HCT116 (cell line): ENCODE measurements around the gene GDPD5. TPM values are rescaled to one million over a fixed set of nuclear protein-coding genes. Genes with fewer than 3 reads are reported as not detected.
"Not testable (repeated sequence)": the region's sequence is repeated elsewhere in the genome, so short reads cannot be mapped to it uniquely, and the experiment has no call there.

Experiments used
- ATAC-seq: fragments of 200-7000 bp; cut with Tn5 transposase; 2 replicates; pipeline ENCODE4 v1.9.1; 2020; ENCODE audit warnings: mild to moderate bottlenecking, moderate library complexity
- BruUV-seq: library from RNA; stranded (reverse); fragments of 400-500 nt; replicated peaks from 2 replicates; lab custom pipeline; 2021; lab: Mats Ljungman, UMichigan
- CTCF ChIA-PET: fragments of 300-600 bp; sonication (Branson Sonifier 250); formaldehyde crosslinking; loops from one replicate; lab custom pipeline; 2021; ENCODE audit warnings: antibody characterized with exemption; lab: Charles Lee
- POLR2A ChIA-PET: fragments of 300-600, 350-600 bp; sonication (Branson Sonifier 250); formaldehyde crosslinking; loops from one replicate; lab custom pipeline; 2021; ENCODE audit warnings: antibody characterized with exemption; lab: Charles Lee
- RAD21 ChIA-PET, 2 experiments: fragments of 300-600 bp; sonication (Branson Sonifier 250); formaldehyde crosslinking; loops; one replicate each; lab custom pipeline; 2023; ENCODE audit warnings: low total read pairs in 2 of 2; ENCODE audit not compliant: uncharacterized antibody in 2 of 2, unreplicated experiment in 2 of 2, low non-redundant PET in 1 of 2; lab: Charles Lee
- DNase-seq: peaks from one replicate; pipeline ENCODE4 v3.0.0-alpha.2; 2010; ENCODE audit warnings: low read depth, low spot score
- H2AFZ ChIP-seq: fragments of 200-600 bp; shearing (Covaris generic), sonication (generic); 2 replicates; pipeline ENCODE4 v1.6.1; 2017; ENCODE audit warnings: low read depth, mixed run types, mixed read lengths, antibody characterized with exemption, low read length; ENCODE audit not compliant: poor library complexity, severe bottlenecking
- H3K27ac ChIP-seq: 2 replicates; pipeline ENCODE4 v1.5.1; 2012; ENCODE audit warnings: low read depth, low read length
- H3K27me3 ChIP-seq: fragments of 200-600 bp; sonication (generic); 2 replicates; pipeline ENCODE4 v1.6.1; 2016; ENCODE audit warnings: mixed run types, low read length, mixed read lengths; ENCODE audit not compliant: insufficient read depth
- H3K36me3 ChIP-seq, 2 experiments: fragments of 200-500 bp in 1 of 2; fragments of 200-600 bp in 1 of 2; sonication (Bioruptor generic) in 1 of 2; sonication (generic) in 1 of 2; 2 replicates each; pipeline versions ENCODE4 v1.5.1 to v1.6.1; 2014 to 2016; ENCODE audit warnings: low read length in 2 of 2, inconsistent platforms in 1 of 2, mixed read lengths in 1 of 2, mixed run types in 1 of 2; ENCODE audit not compliant: insufficient read depth in 2 of 2, control insufficient read depth in 1 of 2
- H3K4me1 ChIP-seq, 2 experiments: fragments of 200-600 bp in 1 of 2; sonication (generic) in 1 of 2; 2 replicates each; pipeline versions ENCODE4 v1.5.1 to v1.6.1; 2012 to 2017; ENCODE audit warnings: low read length in 2 of 2, inconsistent platforms in 1 of 2, mild to moderate bottlenecking in 1 of 2, mixed read lengths in 1 of 2, mixed run types in 1 of 2, moderate library complexity in 1 of 2; ENCODE audit not compliant: insufficient read depth in 2 of 2, control insufficient read depth in 1 of 2
- H3K4me2 ChIP-seq: fragments of 200-600 bp; sonication (generic); 2 replicates; pipeline ENCODE4 v1.6.1; 2017; ENCODE audit warnings: mixed run types, low read length, mixed read lengths
- H3K4me3 ChIP-seq, 2 experiments: fragments of 200-600 bp in 1 of 2; sonication (generic) in 1 of 2; replicated peaks in 1 of 2; 2 replicates each; pipeline ENCODE4 v1.5.1; 2011 to 2016; ENCODE audit warnings: low read length in 2 of 2, control low read depth in 1 of 2, low read depth in 1 of 2, mild to moderate bottlenecking in 1 of 2, mixed read lengths in 1 of 2, mixed run types in 1 of 2
- H3K79me2 ChIP-seq: fragments of 200-600 bp; sonication (generic); 2 replicates; pipeline ENCODE4 v1.6.1; 2017; ENCODE audit warnings: mild to moderate bottlenecking, mixed run types, low read length, moderate library complexity, mixed read lengths; ENCODE audit not compliant: insufficient read depth
- H3K9ac ChIP-seq: fragments of 200-600 bp; sonication (generic); 2 replicates; pipeline ENCODE4 v1.6.1; 2016; ENCODE audit warnings: low read length, mixed read lengths
- H3K9me2 ChIP-seq: fragments of 200-600 bp; sonication (generic), shearing (Covaris generic); 2 replicates; pipeline ENCODE4 v1.6.1; 2017; ENCODE audit warnings: mixed run types, mild to moderate bottlenecking, moderate library complexity; ENCODE audit not compliant: insufficient read depth
- H3K9me3 ChIP-seq, 2 experiments: fragments of 200-500 bp in 1 of 2; fragments of 200-600 bp in 1 of 2; sonication (Bioruptor generic) in 1 of 2; sonication (generic) in 1 of 2; 2 replicates each; pipeline ENCODE4 v1.6.1; 2014 to 2017; ENCODE audit warnings: low read length in 2 of 2, mixed read lengths in 2 of 2, inconsistent platforms in 1 of 2, low read depth in 1 of 2, mild to moderate bottlenecking in 1 of 2, mixed run types in 1 of 2, moderate library complexity in 1 of 2; ENCODE audit not compliant: control insufficient read depth in 1 of 2, insufficient read depth in 1 of 2
- H4K20me1 ChIP-seq: fragments of 200-600 bp; sonication (generic), shearing (Covaris generic); 2 replicates; pipeline ENCODE4 v1.6.1; 2017; ENCODE audit warnings: mixed run types, mild to moderate bottlenecking, moderate library complexity; ENCODE audit not compliant: insufficient read depth
- CBX3 ChIP-seq: IDR thresholded peaks from 2 replicates; pipeline ENCODE4 v1.6.1; 2012; ENCODE audit warnings: low read depth
- EGR1 ChIP-seq: IDR thresholded peaks from 2 replicates; pipeline ENCODE4 v1.6.1; 2012; ENCODE audit warnings: low read depth
- ELF1 ChIP-seq: IDR thresholded peaks from 2 replicates; pipeline ENCODE4 v1.6.1; 2012; ENCODE audit warnings: low read depth, borderline replicate concordance
- JUND ChIP-seq: IDR thresholded peaks from 2 replicates; pipeline ENCODE4 v1.6.1; 2012
- POLR2AphosphoS5 ChIP-seq: IDR thresholded peaks from 2 replicates; pipeline ENCODE4 v1.6.1; 2011; ENCODE audit warnings: mild to moderate bottlenecking, low read depth, low read length, moderate library complexity
- SP1 ChIP-seq: IDR thresholded peaks from 2 replicates; pipeline ENCODE4 v1.6.1; 2012; ENCODE audit warnings: low read depth
- TCF7L2 ChIP-seq: IDR thresholded peaks from 2 replicates; pipeline ENCODE4 v1.7.0; 2011; ENCODE audit warnings: borderline replicate concordance, inconsistent platforms; ENCODE audit not compliant: insufficient read depth, insufficient read length; ENCODE audit errors: extremely low read depth
- ZFX ChIP-seq: fragments of 450-650 bp; IDR thresholded peaks from 2 replicates; pipeline ENCODE4 v1.6.1; 2017
- ZNF274 ChIP-seq: fragments of 200-500 bp; sonication (Bioruptor generic); IDR thresholded peaks from 2 replicates; pipeline ENCODE4 v1.6.1; 2014; ENCODE audit warnings: mild to moderate bottlenecking, low read depth, low read length, inconsistent platforms
- intact Hi-C: fragments of 100-400 bp; cut with micrococcal nuclease; formaldehyde crosslinking; loops from 2 replicates; pipeline ENCODE4 v1.10.0; 2022
- total RNA-seq: library from RNA; stranded (reverse); gene quantifications from one replicate; pipeline ENCODE4 v1.2.1, GENCODE V29; 2021; ENCODE audit not compliant: unreplicated experiment
- TF ChIP-seq, protein P1 (sequence below): IDR thresholded peaks from 2 replicates; pipeline ENCODE4 v1.6.1; 2012; ENCODE audit warnings: low read depth
- TF ChIP-seq, protein P2 (sequence below): IDR thresholded peaks from 2 replicates; pipeline ENCODE4 v1.6.1; 2012
- TF ChIP-seq, protein P3 (sequence below): IDR thresholded peaks from 2 replicates; pipeline ENCODE4 v1.6.1; 2012

GDPD5 gene
- total RNA-seq, 1 experiment from 2014 or later, result 27.5 TPM

DNA sequence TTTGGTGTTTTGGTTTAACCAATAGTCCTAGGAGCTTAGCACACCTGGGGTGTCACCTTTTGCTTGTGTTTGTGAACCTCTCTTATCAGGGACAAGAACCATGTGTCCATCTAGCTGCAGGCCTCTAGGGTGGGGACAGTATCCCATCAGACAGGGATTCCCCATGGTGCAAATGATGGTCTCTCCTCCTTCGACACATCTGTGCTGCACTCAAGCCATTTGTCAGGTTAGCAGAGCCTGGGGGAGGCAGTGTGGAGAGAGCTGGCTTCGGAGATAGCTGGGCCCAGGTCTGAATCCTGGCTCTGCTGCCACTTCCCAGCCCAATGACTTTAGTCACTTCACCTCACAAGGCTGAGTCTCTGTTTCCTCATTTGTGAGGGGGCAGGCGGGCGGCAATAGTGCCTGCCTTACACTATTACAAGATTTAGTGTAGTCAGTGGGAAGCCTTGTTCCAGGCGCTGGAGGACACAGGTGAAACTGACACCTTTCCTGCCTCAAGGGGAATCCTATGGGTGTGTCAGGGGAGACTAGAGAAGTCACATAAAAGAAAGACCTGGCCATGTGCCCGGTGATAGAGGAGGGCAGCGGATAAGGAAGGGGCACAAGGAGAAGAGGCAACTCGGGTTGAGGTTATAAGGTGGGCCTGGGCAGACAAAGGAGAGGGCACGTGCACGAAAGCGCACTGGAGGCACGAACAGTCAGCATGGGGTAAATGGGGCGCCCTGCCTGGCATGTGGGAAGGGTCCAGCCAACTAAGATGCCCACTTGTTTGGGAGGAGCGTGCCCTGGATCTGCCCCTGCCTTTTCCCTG is 105.3 kb downstream of the GDPD5 start (continued):
- TF ChIP-seq TCF7L2 (no peak), ZNF274 (no peak), ZFX (no peak), JUND (no peak)
- TF ChIP-seq, protein P1, sequence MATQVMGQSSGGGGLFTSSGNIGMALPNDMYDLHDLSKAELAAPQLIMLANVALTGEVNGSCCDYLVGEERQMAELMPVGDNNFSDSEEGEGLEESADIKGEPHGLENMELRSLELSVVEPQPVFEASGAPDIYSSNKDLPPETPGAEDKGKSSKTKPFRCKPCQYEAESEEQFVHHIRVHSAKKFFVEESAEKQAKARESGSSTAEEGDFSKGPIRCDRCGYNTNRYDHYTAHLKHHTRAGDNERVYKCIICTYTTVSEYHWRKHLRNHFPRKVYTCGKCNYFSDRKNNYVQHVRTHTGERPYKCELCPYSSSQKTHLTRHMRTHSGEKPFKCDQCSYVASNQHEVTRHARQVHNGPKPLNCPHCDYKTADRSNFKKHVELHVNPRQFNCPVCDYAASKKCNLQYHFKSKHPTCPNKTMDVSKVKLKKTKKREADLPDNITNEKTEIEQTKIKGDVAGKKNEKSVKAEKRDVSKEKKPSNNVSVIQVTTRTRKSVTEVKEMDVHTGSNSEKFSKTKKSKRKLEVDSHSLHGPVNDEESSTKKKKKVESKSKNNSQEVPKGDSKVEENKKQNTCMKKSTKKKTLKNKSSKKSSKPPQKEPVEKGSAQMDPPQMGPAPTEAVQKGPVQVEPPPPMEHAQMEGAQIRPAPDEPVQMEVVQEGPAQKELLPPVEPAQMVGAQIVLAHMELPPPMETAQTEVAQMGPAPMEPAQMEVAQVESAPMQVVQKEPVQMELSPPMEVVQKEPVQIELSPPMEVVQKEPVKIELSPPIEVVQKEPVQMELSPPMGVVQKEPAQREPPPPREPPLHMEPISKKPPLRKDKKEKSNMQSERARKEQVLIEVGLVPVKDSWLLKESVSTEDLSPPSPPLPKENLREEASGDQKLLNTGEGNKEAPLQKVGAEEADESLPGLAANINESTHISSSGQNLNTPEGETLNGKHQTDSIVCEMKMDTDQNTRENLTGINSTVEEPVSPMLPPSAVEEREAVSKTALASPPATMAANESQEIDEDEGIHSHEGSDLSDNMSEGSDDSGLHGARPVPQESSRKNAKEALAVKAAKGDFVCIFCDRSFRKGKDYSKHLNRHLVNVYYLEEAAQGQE, result no peak

DNA sequence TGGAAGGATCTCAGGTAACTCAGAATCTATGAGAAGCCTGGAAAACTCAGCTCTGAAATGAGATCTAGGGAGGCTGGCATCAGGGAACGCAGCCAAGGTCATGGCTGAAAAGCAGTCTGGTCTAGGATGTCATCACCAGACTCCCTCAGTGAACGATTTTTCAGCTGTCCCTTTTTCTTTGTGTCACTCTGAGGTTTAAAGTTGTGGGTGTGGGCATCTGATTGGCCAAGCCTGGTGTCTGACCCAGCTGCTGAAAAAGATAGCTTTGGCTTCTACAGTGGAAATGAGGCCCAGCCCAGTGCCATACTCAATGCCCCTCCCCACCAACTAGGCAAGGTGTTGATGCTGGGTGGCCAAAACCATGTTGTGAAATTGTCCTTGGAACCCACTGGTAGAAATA is 111.9 kb downstream of the GDPD5 start:
- Histone ChIP-seq H3K27me3 (no peaks in the 10 kb centered on the region), H3K27ac (no peak overlapping the region), H3K4me1 (no peaks in the 10 kb centered on the region; a peak in 1 of 4 replicates), H3K79me2 (peaks cover 15% of the 10 kb centered on the region), H2AFZ (no peak overlapping the region), H4K20me1 (peaks cover 3% of the 10 kb centered on the region; the same call in 1 of the 2 replicates), H3K36me3 (peaks cover 23 to 28% of the 10 kb centered on the region in 2 experiments), H3K4me2 (no peak overlapping the region), H3K4me3 (no peak overlapping the region), H3K9me2 (no peaks in the 10 kb centered on the region), H3K9ac (no peak overlapping the region), H3K9me3 (no peaks in the 10 kb centered on the region)
- RAD21 ChIA-PET, result no interaction called here
- ATAC-seq, result no peak
- TSS peak; percentile 18 for BruUV-seq
- TF ChIP-seq POLR2AphosphoS5, result no peak
- no peak for TF ChIP-seq CBX3
- no peak for TF ChIP-seq SP1
- TF ChIP-seq, protein P2, sequence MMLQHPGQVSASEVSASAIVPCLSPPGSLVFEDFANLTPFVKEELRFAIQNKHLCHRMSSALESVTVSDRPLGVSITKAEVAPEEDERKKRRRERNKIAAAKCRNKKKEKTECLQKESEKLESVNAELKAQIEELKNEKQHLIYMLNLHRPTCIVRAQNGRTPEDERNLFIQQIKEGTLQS, result no peak
- TF ChIP-seq ELF1, result no peak
- TF ChIP-seq, protein P3, sequence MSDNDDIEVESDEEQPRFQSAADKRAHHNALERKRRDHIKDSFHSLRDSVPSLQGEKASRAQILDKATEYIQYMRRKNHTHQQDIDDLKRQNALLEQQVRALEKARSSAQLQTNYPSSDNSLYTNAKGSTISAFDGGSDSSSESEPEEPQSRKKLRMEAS, result no peak
- no peak for TF ChIP-seq TCF7L2
- TF ChIP-seq EGR1, result no peak
- POLR2A ChIA-PET, result no interaction called here
- CTCF ChIA-PET, result interaction anchor here (1.9 kb wide), 1 partner anchor 12 kb away, joined by 4 read pairs; no protein-coding TSS in a partner anchor
- intact Hi-C loops, result no loop called here
- no peak for DNase-seq

DNA sequence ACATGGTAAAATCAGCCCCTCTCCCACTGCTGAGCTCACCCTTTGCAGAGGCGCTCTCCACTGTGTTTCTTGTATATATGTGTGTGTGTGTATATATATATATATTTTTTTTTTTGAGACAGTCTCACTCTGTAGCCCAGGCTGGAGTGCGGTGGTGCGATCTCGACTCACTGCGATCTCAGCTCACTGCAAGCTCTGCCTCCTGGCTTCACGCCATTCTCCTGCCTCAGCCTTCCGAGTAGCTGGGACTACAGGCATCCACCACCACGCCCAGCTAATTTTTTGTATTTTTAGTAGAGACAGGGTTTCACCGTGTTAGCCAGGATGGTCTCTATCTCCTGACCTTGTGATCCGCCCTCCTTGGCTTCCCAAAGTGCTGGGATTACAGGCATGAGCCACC is 112.6 kb downstream of the GDPD5 start:
- Histone ChIP-seq H3K79me2 (peaks cover 23% of the 10 kb centered on the region), H3K36me3 (peaks cover 25 to 35% of the 10 kb centered on the region in 2 experiments)
- H3K27me3 ChIP-seq, H3K9me2 ChIP-seq, H3K9ac ChIP-seq, H3K9me3 ChIP-seq, RAD21 ChIA-PET, H3K4me3 ChIP-seq, POLR2A ChIA-PET, DNase-seq, H3K27ac ChIP-seq, BruUV-seq, ATAC-seq, H3K4me2 ChIP-seq, H3K4me1 ChIP-seq, H4K20me1 ChIP-seq, intact Hi-C loops, H2AFZ ChIP-seq: not testable (repeated sequence)
- CTCF ChIA-PET, result interaction anchor here (1.9 kb wide), 1 partner anchor 12 kb away, joined by 4 read pairs; no protein-coding TSS in a partner anchor
